Fibroblast of lung (primary cell): ENCODE data around the gene IL13RA1. TPM values are rescaled to one million over a fixed set of nuclear protein-coding genes. Genes with fewer than 3 reads are reported as not detected.
"Not testable (repeated sequence)": the region's sequence is repeated elsewhere in the genome, so short reads cannot be mapped to it uniquely, and the experiment has no call there.

Experiments used
- DNase-seq, 2 donors: peaks; one replicate each; pipeline versions ENCODE4 v3.0.0 to v3.0.0-alpha.2; 2010; ENCODE audit warnings: low read depth in 2 of 2
- H2AFZ ChIP-seq: 2 replicates; pipeline ENCODE4 v1.5.1; 2012; ENCODE audit warnings: low read length, control low read depth, inconsistent platforms
- H3K27ac ChIP-seq: 2 replicates; pipeline ENCODE4 v1.5.1; 2011; ENCODE audit warnings: low read length, control low read depth; ENCODE audit not compliant: insufficient read depth
- H3K27me3 ChIP-seq: 2 replicates; pipeline ENCODE4 v1.5.1; 2011; ENCODE audit warnings: mild to moderate bottlenecking, low read length; ENCODE audit not compliant: control insufficient read depth, insufficient read depth
- H3K36me3 ChIP-seq: 2 replicates; pipeline ENCODE4 v1.5.1; 2011; ENCODE audit warnings: low read length; ENCODE audit not compliant: control insufficient read depth, insufficient read depth
- H3K4me1 ChIP-seq: 2 replicates; pipeline ENCODE4 v1.5.1; 2011; ENCODE audit warnings: low read length; ENCODE audit not compliant: control insufficient read depth, insufficient read depth; ENCODE audit errors: extremely low read depth
- H3K4me2 ChIP-seq: 2 replicates; pipeline ENCODE4 v1.5.1; 2011; ENCODE audit warnings: low read length, control low read depth; ENCODE audit not compliant: insufficient read depth; ENCODE audit errors: extremely low read depth
- H3K4me3 ChIP-seq, 4 experiments: fragments of 200-600 bp in 1 of 4; sonication (generic) in 1 of 4; replicated peaks in 1 of 4; 2 replicates each; pipeline ENCODE4 v1.5.1; 2011 to 2016; ENCODE audit warnings: low read length in 4 of 4, low read depth in 3 of 4, mild to moderate bottlenecking in 3 of 4, control low read depth in 2 of 4, inconsistent platforms in 1 of 4, mixed read lengths in 1 of 4; ENCODE audit not compliant: insufficient read depth in 1 of 4; ENCODE audit errors: control extremely low read depth in 1 of 4
- H3K79me2 ChIP-seq: 2 replicates; pipeline ENCODE4 v1.5.1; 2012; ENCODE audit warnings: mild to moderate bottlenecking, low read length, inconsistent platforms; ENCODE audit not compliant: control insufficient read depth, insufficient read depth
- H3K9ac ChIP-seq: 2 replicates; pipeline ENCODE4 v1.5.1; 2011; ENCODE audit warnings: mild to moderate bottlenecking, low read length, control low read depth; ENCODE audit not compliant: insufficient read depth
- H3K9me3 ChIP-seq: 2 replicates; pipeline ENCODE4 v1.5.1; 2012; ENCODE audit warnings: low read depth, low read length; ENCODE audit not compliant: control insufficient read depth, insufficient read depth
- H4K20me1 ChIP-seq: 2 replicates; pipeline ENCODE4 v1.5.1; 2011; ENCODE audit warnings: low read length; ENCODE audit not compliant: control insufficient read depth, insufficient read depth; ENCODE audit errors: extremely low read depth
- EZH2 ChIP-seq: IDR thresholded peaks from 2 replicates; pipeline ENCODE4 v1.5.1; 2012; ENCODE audit warnings: low read length, control low read depth, mild to moderate bottlenecking; ENCODE audit errors: missing control alignments
- polyA plus RNA-seq, 2 donors: library from polyadenylated mRNA; depleted of rRNA in 1 of 2; stranded (reverse) in 1 of 2; unstranded in 1 of 2; fragments of >200 nt; gene quantifications; 2 replicates each; pipeline ENCODE4 v1.2.1, GENCODE V29; 2011 to 2012; ENCODE audit warnings: missing spikeins in 1 of 2
- total RNA-seq: library from RNA; depleted of rRNA; stranded (reverse); fragments of >200 nt; gene quantifications from 2 replicates; pipeline ENCODE4 v1.2.1, GENCODE V29; 2014
- TF ChIP-seq, protein P1 (sequence below), 2 donors: IDR thresholded peaks in 1 of 2; conservative IDR thresholded peaks in 1 of 2; 1 replicate in 1 of 2; 2 replicates in 1 of 2; pipeline ENCODE4 v1.5.1; 2011 to 2012; ENCODE audit warnings: low read length in 2 of 2, control low read depth in 1 of 2, inconsistent platforms in 1 of 2, low read depth in 1 of 2, mild to moderate bottlenecking in 1 of 2

Gene IL13RA1
- total and polyA plus RNA-seq, 2 donors (not counting 1 experiment from before 2014, with no cell fraction given), result 67.4 to 104 TPM

DNA sequence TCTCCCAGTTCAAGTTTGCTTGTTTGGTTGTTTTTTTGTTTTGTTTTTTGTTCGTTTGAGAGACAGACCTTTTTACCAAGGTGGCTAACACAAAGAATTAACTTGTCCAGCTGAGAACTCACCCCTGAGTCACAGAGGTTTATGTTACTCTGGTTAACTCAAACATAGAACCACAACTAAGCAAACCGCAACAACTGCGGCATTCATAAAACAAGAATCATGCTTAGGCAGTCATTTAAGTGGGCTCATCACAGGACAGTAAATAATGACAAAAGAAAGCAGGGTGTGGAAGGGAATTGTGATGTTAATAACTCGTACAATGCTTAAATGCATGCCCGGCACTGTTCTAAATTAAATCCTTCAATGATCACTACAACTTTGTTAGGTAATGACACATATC lies 24.7 kb upstream of the IL13RA1 start:
- Histone ChIP-seq H3K27me3 (no peaks in the 10 kb centered on the region), H4K20me1 (no peaks in the 10 kb centered on the region), H3K4me1 (no peaks in the 10 kb centered on the region), H3K27ac (no peak overlapping the region), H2AFZ (no peak overlapping the region), H3K4me3 (no peak overlapping the region), H3K4me2 (no peak overlapping the region), H3K36me3 (no peaks in the 10 kb centered on the region), H3K9ac (no peak overlapping the region), H3K79me2 (no peaks in the 10 kb centered on the region), H3K9me3 (no peaks in the 10 kb centered on the region)
- peak in 1 of 2 donors; percentile 41 for DNase-seq
- TF ChIP-seq, protein P1, sequence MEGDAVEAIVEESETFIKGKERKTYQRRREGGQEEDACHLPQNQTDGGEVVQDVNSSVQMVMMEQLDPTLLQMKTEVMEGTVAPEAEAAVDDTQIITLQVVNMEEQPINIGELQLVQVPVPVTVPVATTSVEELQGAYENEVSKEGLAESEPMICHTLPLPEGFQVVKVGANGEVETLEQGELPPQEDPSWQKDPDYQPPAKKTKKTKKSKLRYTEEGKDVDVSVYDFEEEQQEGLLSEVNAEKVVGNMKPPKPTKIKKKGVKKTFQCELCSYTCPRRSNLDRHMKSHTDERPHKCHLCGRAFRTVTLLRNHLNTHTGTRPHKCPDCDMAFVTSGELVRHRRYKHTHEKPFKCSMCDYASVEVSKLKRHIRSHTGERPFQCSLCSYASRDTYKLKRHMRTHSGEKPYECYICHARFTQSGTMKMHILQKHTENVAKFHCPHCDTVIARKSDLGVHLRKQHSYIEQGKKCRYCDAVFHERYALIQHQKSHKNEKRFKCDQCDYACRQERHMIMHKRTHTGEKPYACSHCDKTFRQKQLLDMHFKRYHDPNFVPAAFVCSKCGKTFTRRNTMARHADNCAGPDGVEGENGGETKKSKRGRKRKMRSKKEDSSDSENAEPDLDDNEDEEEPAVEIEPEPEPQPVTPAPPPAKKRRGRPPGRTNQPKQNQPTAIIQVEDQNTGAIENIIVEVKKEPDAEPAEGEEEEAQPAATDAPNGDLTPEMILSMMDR (conservative IDR thresholded peaks at IDR 0.05 in 1 of 2, IDR thresholded peaks at IDR 0.05 in 1 of 2; ENCODE audit: low read depth in 1 of 2, low read length in 2 of 2), result no peak
- TF ChIP-seq EZH2, result no peak

DNA sequence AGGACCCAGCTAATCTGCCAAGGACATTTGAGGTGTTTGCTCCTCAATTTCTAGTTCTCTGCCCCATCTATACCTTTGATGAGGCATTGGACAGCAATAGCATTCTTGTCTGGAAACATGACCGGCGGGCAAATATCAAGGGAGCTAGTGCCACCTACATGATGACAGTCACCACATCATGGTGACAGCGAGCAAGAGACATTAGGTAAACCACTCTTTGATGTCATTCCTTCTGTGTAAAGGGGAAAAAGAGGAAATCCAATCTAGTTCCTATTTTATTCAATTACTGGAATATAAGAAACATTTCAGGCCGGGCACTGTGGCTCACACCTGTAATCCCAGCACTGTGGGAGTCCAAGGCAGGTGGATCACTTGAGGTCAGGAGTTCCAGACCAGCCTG lies 20.7 kb upstream of the IL13RA1 start:
- H3K79me2 ChIP-seq, result no peaks in the 10 kb centered on the region
- H3K36me3 ChIP-seq, result no peaks in the 10 kb centered on the region
- DNase-seq, result no peak
- no peak overlapping the region for H3K4me2 ChIP-seq
- H3K9me3 ChIP-seq, result no peaks in the 10 kb centered on the region
- H2AFZ ChIP-seq, result no peak overlapping the region
- TF ChIP-seq, protein P1 (conservative IDR thresholded peaks at IDR 0.05 in 1 of 2, IDR thresholded peaks at IDR 0.05 in 1 of 2; ENCODE audit: low read depth in 1 of 2, low read length in 2 of 2), result no peak
- no peak for TF ChIP-seq EZH2
- H3K27ac ChIP-seq, result no peak overlapping the region
- H3K4me1 ChIP-seq, result no peaks in the 10 kb centered on the region
- no peak overlapping the region for H3K9ac ChIP-seq
- no peak overlapping the region for H3K4me3 ChIP-seq
- H3K27me3 ChIP-seq, result no peaks in the 10 kb centered on the region
- H4K20me1 ChIP-seq, result no peaks in the 10 kb centered on the region

DNA sequence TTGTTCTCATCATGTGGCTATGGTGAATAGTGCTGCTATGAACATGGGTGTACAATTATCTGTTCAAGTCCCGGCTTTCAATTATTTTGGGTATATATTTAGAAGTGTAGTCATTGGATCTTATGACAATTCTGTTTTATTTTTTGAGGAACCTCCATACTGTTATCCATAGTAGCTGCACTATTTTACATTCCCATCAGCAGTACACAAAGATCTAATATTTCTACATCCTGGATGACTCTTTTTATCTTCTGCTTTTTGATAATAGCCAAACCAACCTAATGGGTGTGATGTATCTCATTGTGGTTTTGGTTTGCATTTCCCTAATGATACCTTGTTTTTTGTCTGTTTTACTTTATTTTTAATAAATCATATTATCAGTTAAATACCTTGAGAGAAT lies 12.9 kb upstream of the IL13RA1 start:
- Histone ChIP-seq H3K9ac (no peak overlapping the region), H3K4me3 (no peak overlapping the region), H2AFZ (no peak overlapping the region), H3K27ac (no peak overlapping the region), H3K4me2 (no peak overlapping the region), H3K4me1 (no peaks in the 10 kb centered on the region), H3K9me3 (no peaks in the 10 kb centered on the region), H3K36me3 (no peaks in the 10 kb centered on the region), H3K27me3 (no peaks in the 10 kb centered on the region), H3K79me2 (no peaks in the 10 kb centered on the region), H4K20me1 (no peaks in the 10 kb centered on the region)
- TF ChIP-seq, protein P1 (conservative IDR thresholded peaks at IDR 0.05 in 1 of 2, IDR thresholded peaks at IDR 0.05 in 1 of 2; ENCODE audit: low read depth in 1 of 2, low read length in 2 of 2), result no peak
- no peak for TF ChIP-seq EZH2
- DNase-seq, result no peak

DNA sequence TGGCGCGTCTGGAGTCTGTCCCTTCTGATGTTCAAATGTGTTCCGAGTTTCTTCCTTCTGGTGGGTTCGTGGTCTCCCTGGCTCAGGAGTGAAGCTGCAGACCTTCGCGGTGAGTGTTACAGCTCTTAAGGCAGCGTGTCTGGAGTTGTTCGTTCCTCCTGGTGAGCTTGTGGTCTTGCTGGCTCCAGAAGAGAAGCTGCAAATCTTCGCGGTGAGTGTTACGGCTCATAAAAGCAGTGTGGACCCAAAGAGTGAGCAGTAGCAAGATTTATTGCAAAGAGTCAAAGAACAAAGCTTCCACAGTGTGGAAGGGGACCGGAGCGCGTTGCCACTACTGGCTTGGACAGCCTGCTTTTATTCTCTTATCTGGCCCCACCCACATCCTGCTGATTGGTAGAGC lies 11.5 kb upstream of the IL13RA1 start:
- not testable (repeated sequence) for H3K27ac ChIP-seq, H3K4me1 ChIP-seq, H4K20me1 ChIP-seq, H3K79me2 ChIP-seq, H2AFZ ChIP-seq, H3K4me2 ChIP-seq, H3K9me3 ChIP-seq, H3K36me3 ChIP-seq, H3K27me3 ChIP-seq, H3K9ac ChIP-seq, H3K4me3 ChIP-seq, DNase-seq

DNA sequence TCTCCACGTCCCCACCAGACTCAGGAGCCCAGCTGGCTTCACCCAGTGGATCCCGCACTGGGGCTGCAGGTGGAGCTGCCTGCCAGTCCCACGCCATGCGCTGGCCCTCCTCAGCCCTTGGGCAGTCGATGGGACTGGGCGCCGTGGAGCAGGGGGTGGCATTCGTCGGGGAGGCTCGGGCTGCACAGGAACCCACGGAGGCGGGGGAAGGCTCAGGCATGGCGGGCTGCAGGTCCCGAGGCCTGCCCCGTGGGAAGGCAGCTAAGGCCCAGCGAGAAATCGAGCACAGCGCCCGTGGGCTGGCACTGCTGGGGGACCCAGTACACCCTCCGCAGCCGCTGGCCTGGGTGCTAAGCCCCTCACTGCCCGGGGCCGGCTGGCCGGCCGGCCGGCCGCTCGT lies 10.6 kb upstream of the IL13RA1 start:
- H3K27me3 ChIP-seq, H3K4me2 ChIP-seq, H3K79me2 ChIP-seq, H2AFZ ChIP-seq, H3K36me3 ChIP-seq, H4K20me1 ChIP-seq, H3K27ac ChIP-seq, DNase-seq, H3K9ac ChIP-seq, H3K4me3 ChIP-seq, H3K4me1 ChIP-seq, H3K9me3 ChIP-seq: not testable (repeated sequence)
